IMR-90 (cell line): ENCODE measurements around the gene RNF166. TPM values are rescaled to one million over a fixed set of nuclear protein-coding genes. Genes with fewer than 3 reads are reported as not detected.

ENCODE experiments used
- ATAC-seq: fragments of 200-7000 bp; cut with Tn5 transposase; 2 replicates; pipeline ENCODE4 v1.9.1; 2020; ENCODE audit warnings: low read depth, mild to moderate bottlenecking, moderate library complexity
- BruUV-seq: library from RNA; stranded (reverse); fragments of 400-500 nt; replicated peaks from 2 replicates; lab custom pipeline; 2021; lab: Mats Ljungman, UMichigan
- CTCF ChIA-PET: fragments of 300-600 bp; formaldehyde crosslinking; extraction: SDS; loops from one replicate; lab custom pipeline; 2021; ENCODE audit warnings: antibody characterized with exemption; lab: Yijun Ruan, JAX
- POLR2A ChIA-PET: fragments of 300-600 bp; sonication (Branson Sonifier 250); formaldehyde crosslinking; loops from one replicate; lab custom pipeline; 2022; ENCODE audit warnings: antibody characterized with exemption; ENCODE audit not compliant: unreplicated experiment; lab: Charles Lee
- DNase-seq: peaks from one replicate; pipeline ENCODE4 v3.0.0; 2013
- H2AFZ ChIP-seq: replicated peaks from 2 replicates; pipeline ENCODE3; 2013; ENCODE audit warnings: low read length, mild to moderate bottlenecking; ENCODE audit not compliant: poor library complexity
- H2AK5ac ChIP-seq: 2 replicates; pipeline ENCODE4 v1.6.1; 2013; ENCODE audit warnings: low read depth, low read length, inconsistent platforms
- H2AK9ac ChIP-seq: replicated peaks from 2 replicates; pipeline ENCODE3; 2013; ENCODE audit warnings: mild to moderate bottlenecking, low read depth, low read length, moderate library complexity; ENCODE audit not compliant: poor library complexity
- H2BK120ac ChIP-seq: 2 replicates; pipeline ENCODE4 v1.6.1; 2013; ENCODE audit warnings: low read depth, low read length, inconsistent platforms
- H2BK15ac ChIP-seq: 3 replicates; pipeline ENCODE4 v1.6.1; 2013; ENCODE audit warnings: low read depth, low read length, inconsistent platforms
- H2BK20ac ChIP-seq: 2 replicates; pipeline ENCODE4 v1.6.1; 2013; ENCODE audit warnings: low read depth, mild to moderate bottlenecking, inconsistent platforms, low read length, moderate library complexity
- H2BK5ac ChIP-seq: 2 replicates; pipeline ENCODE4 v1.6.1; 2013; ENCODE audit warnings: mild to moderate bottlenecking, low read depth, low read length, inconsistent platforms; ENCODE audit not compliant: poor library complexity, severe bottlenecking
- H3K14ac ChIP-seq: replicated peaks from 2 replicates; pipeline ENCODE4 v1.6.1; 2013; ENCODE audit warnings: low read depth, low read length, inconsistent platforms
- H3K18ac ChIP-seq: 2 replicates; pipeline ENCODE4 v1.6.1; 2013; ENCODE audit warnings: low read depth, low read length, control low read depth
- H3K23ac ChIP-seq: 2 replicates; pipeline ENCODE4 v1.6.1; 2013; ENCODE audit warnings: low read depth, low read length, inconsistent platforms
- H3K27ac ChIP-seq: 2 replicates; pipeline ENCODE4 v1.5.1; 2013; ENCODE audit warnings: mild to moderate bottlenecking, control low read depth, low read length; ENCODE audit not compliant: insufficient read depth
- H3K27me3 ChIP-seq: 2 replicates; pipeline ENCODE4 v1.6.1; 2013; ENCODE audit warnings: low read length; ENCODE audit not compliant: control insufficient read depth, insufficient read depth
- H3K36me3 ChIP-seq: 2 replicates; pipeline ENCODE4 v1.6.1; 2013; ENCODE audit warnings: low read length, mixed read lengths; ENCODE audit not compliant: control insufficient read depth, insufficient read depth
- H3K4ac ChIP-seq: 2 replicates; pipeline ENCODE4 v1.6.1; 2013; ENCODE audit warnings: low read depth, low read length, inconsistent platforms
- H3K4me1 ChIP-seq: 2 replicates; pipeline ENCODE4 v1.6.1; 2013; ENCODE audit warnings: low read length, mixed read lengths; ENCODE audit not compliant: control insufficient read depth, insufficient read depth
- H3K4me2 ChIP-seq: 2 replicates; pipeline ENCODE4 v1.6.1; 2013; ENCODE audit warnings: low read depth, mild to moderate bottlenecking, control low read depth, low read length, moderate library complexity
- H3K4me3 ChIP-seq: 2 replicates; pipeline ENCODE4 v1.5.1; 2013; ENCODE audit warnings: low read depth, mild to moderate bottlenecking, control low read depth, low read length, moderate library complexity; ENCODE audit not compliant: insufficient read depth
- H3K56ac ChIP-seq: 2 replicates; pipeline ENCODE4 v1.6.1; 2013; ENCODE audit warnings: low read length, inconsistent platforms; ENCODE audit not compliant: insufficient read depth; ENCODE audit errors: extremely low read depth
- H3K79me1 ChIP-seq, 2 experiments: 2 replicates each; pipeline ENCODE4 v1.6.1; 2013; ENCODE audit warnings: low read length in 2 of 2, inconsistent platforms in 1 of 2, low read depth in 1 of 2
- H3K9ac ChIP-seq: 2 replicates; pipeline ENCODE4 v1.6.1; 2013; ENCODE audit warnings: low read depth, low read length, control low read depth
- H3K9me1 ChIP-seq: 2 replicates; pipeline ENCODE4 v1.6.1; 2013; ENCODE audit warnings: low read length, inconsistent platforms; ENCODE audit not compliant: insufficient read depth
- H3K9me3 ChIP-seq: 2 replicates; pipeline ENCODE4 v1.6.1; 2013; ENCODE audit warnings: low read length; ENCODE audit not compliant: control insufficient read depth, insufficient read depth
- H4K20me1 ChIP-seq: 2 replicates; pipeline ENCODE4 v1.6.1; 2013; ENCODE audit warnings: low read length, inconsistent platforms; ENCODE audit not compliant: insufficient read depth
- H4K5ac ChIP-seq: 2 replicates; pipeline ENCODE4 v1.6.1; 2013; ENCODE audit warnings: mild to moderate bottlenecking, low read depth, low read length, control low read depth
- H4K8ac ChIP-seq, 2 experiments: 2 replicates each; pipeline ENCODE4 v1.6.1; 2013; ENCODE audit warnings: low read depth in 2 of 2, low read length in 2 of 2, control low read depth in 1 of 2, inconsistent platforms in 1 of 2
- H4K91ac ChIP-seq: 2 replicates; pipeline ENCODE4 v1.6.1; 2013; ENCODE audit warnings: low read depth, low read length, inconsistent platforms; ENCODE audit not compliant: insufficient read depth
- BHLHE40 ChIP-seq: fragments of 150-350 bp; IDR thresholded peaks from 2 replicates; pipeline ENCODE4 v1.6.1; 2016; ENCODE audit warnings: mild to moderate bottlenecking, low read depth, low read length
- CEBPB ChIP-seq: IDR thresholded peaks from 2 replicates; pipeline ENCODE4 v1.6.1; 2012; ENCODE audit warnings: low read depth, low read length, improper control_type of control experiment
- CHD1 ChIP-seq: IDR thresholded peaks from 2 replicates; pipeline ENCODE4 v1.6.1; 2012; ENCODE audit warnings: low read depth, low read length, improper control_type of control experiment
- FOS ChIP-seq: fragments of 150-350 bp; IDR thresholded peaks from 2 replicates; pipeline ENCODE4 v1.6.1; 2016; ENCODE audit warnings: low read depth, low read length
- MAFK ChIP-seq: IDR thresholded peaks from 2 replicates; pipeline ENCODE4 v1.6.1; 2012; ENCODE audit warnings: low read depth, low read length, improper control_type of control experiment
- MAZ ChIP-seq: IDR thresholded peaks from 2 replicates; pipeline ENCODE4 v1.6.1; 2012; ENCODE audit warnings: low read depth, mild to moderate bottlenecking, low read length, improper control_type of control experiment, moderate library complexity, borderline replicate concordance
- MXI1 ChIP-seq: IDR thresholded peaks from 2 replicates; pipeline ENCODE4 v1.6.1; 2012; ENCODE audit warnings: low read depth, mild to moderate bottlenecking, low read length, moderate library complexity, borderline replicate concordance
- NFE2L2 ChIP-seq: fragments of 150-350 bp; IDR thresholded peaks from 2 replicates; pipeline ENCODE4 v1.6.1; 2016; ENCODE audit warnings: low read depth, mild to moderate bottlenecking, low read length
- POLR2A ChIP-seq: IDR thresholded peaks from 2 replicates; pipeline ENCODE4 v1.6.1; 2012; ENCODE audit warnings: mild to moderate bottlenecking, low read depth, low read length
- RAD21 ChIP-seq: IDR thresholded peaks from 2 replicates; pipeline ENCODE4 v1.6.1; 2012; ENCODE audit warnings: low read length, improper control_type of control experiment
- RCOR1 ChIP-seq: IDR thresholded peaks from 2 replicates; pipeline ENCODE4 v1.6.1; 2012; ENCODE audit warnings: mild to moderate bottlenecking, low read length, improper control_type of control experiment; ENCODE audit not compliant: insufficient replicate concordance
- RFX5 ChIP-seq: IDR thresholded peaks from 2 replicates; pipeline ENCODE4 v1.8.0; 2012; ENCODE audit warnings: low read depth, mild to moderate bottlenecking, low read length, moderate library complexity
- SMC3 ChIP-seq: fragments of 150-350 bp; IDR thresholded peaks from 2 replicates; pipeline ENCODE4 v1.6.1; 2016; ENCODE audit warnings: low read depth, mild to moderate bottlenecking, antibody characterized with exemption, low read length, moderate library complexity
- WGBS, 2 experiments: methylation state at CpG; one replicate each; pipeline versions ENCODE4 v1.1.5 to v1.1.7; 2013; ENCODE audit warnings: missing lambda C conversion rate in 2 of 2; ENCODE audit not compliant: insufficient read length in 1 of 2; ENCODE audit errors: extremely low coverage in 2 of 2; 5-methylcytosine and 5-hydroxymethylcytosine counted together
- dilution Hi-C: fragments of 300-500 bp; cut with HindIII; formaldehyde crosslinking; loops from one replicate; pipeline ENCODE4 v1.14.3; 2018; ENCODE audit warnings: low sequenced_read_pairs; ENCODE audit not compliant: unreplicated experiment
- in situ Hi-C: fragments of 300-500 bp; cut with MboI; formaldehyde crosslinking; loops from 3 replicates; pipeline ENCODE4 v1.14.3; 2019; ENCODE audit warnings: low sequenced_read_pairs, inconsistent platforms, mixed read lengths
- intact Hi-C: fragments of 100-400 bp; cut with micrococcal nuclease; formaldehyde crosslinking; loops from 2 replicates; pipeline ENCODE4 v1.10.0; 2022
- polyA plus RNA-seq, 3 experiments: library from polyadenylated mRNA; depleted of rRNA; stranded (reverse); fragments of >200 nt; gene quantifications; 2 replicates each; pipeline ENCODE4 v1.2.3, GENCODE V29; 2012; ENCODE audit warnings: low replicate concordance in 1 of 3
- total RNA-seq: library from RNA; depleted of rRNA; stranded (reverse); fragments of >200 nt; gene quantifications from 2 replicates; pipeline ENCODE4 v1.2.3, GENCODE V29; 2012
- TF ChIP-seq, protein P1 (sequence below): fragments of 150-350 bp; IDR thresholded peaks from 2 replicates; pipeline ENCODE4 v1.6.1; 2017; ENCODE audit warnings: mild to moderate bottlenecking, antibody characterized with exemption, low read length, low read depth
- TF ChIP-seq, protein P2 (sequence below): fragments of 150-350 bp; IDR thresholded peaks from 2 replicates; pipeline ENCODE4 v1.6.1; 2016; ENCODE audit warnings: low read depth, mild to moderate bottlenecking, low read length, moderate library complexity, borderline replicate concordance
- TF ChIP-seq, protein P3 (sequence below): conservative IDR thresholded peaks from 2 replicates; pipeline ENCODE4 v1.5.1; 2012; ENCODE audit warnings: mild to moderate bottlenecking, low read depth, low read length, improper control_type of control experiment

Gene RNF166
- total and polyA plus RNA-seq, 2 of the 4 experiments (the other 2 are of a cell fraction) = 8.1 to 17.4 TPM

DNA sequence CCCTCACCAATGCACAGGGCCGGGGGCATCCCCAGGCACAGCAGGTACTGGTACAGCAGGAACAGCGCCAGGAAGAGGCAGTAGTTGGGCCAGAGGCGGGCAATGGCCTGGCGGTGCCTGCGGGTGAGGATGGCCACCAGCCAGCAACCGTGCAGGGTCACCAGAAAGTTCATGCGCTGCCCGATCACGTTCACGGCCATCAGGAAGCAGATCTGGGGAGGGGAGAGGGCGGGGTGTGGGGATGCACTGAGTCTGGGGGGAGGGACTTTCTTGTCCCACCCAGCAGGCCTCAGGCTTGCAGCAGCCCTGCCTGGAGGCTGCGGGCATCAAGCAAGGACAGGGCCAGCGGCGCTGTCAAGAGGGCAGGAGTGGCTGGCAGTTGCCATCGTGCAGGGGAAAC is 25.5 kb upstream of the RNF166 start:
- Histone ChIP-seq H3K27ac (no peak overlapping the region), H2AK5ac (peak overlapping the region; percentile 59; the same call in 1 of the 2 replicates), H2BK5ac (no peak overlapping the region), H2BK120ac (no peak overlapping the region), H2AFZ (no peak overlapping the region), H4K8ac (no peak overlapping the region), H3K9me1 (no peaks in the 10 kb centered on the region; the same call in 1 of the 2 replicates), H3K23ac (no peak overlapping the region), H3K4ac (no peak overlapping the region), H3K56ac (no peak overlapping the region), H4K91ac (no peak overlapping the region), H3K9ac (no peak overlapping the region), H4K20me1 (peaks cover 41% of the 10 kb centered on the region), H3K79me1 (peaks cover 0 to 41% of the 10 kb centered on the region in 2 experiments; a peak in 3 of 4 replicates), H3K4me1 (no peaks in the 10 kb centered on the region), H2BK20ac (no peak overlapping the region), H3K14ac (no peak overlapping the region), H3K36me3 (peaks cover 73% of the 10 kb centered on the region), H3K18ac (no peak overlapping the region), H4K5ac (no peak overlapping the region), H3K4me3 (no peak overlapping the region), H3K4me2 (no peak overlapping the region), H2BK15ac (no peak overlapping the region), H2AK9ac (no peak overlapping the region), H3K27me3 (no peaks in the 10 kb centered on the region), H3K9me3 (no peaks in the 10 kb centered on the region)
- ATAC-seq (no peak), DNase-seq (no peak)
- ChIA-PET POLR2A (no interaction called here), CTCF (no interaction called here)
- intact Hi-C loops = no loop called here
- dilution Hi-C loops = no loop called here
- no TSS peak for BruUV-seq
- TF ChIP-seq SMC3 (no peak), MAFK (no peak), CEBPB (no peak), MXI1 (no peak), POLR2A (no peak), BHLHE40 (no peak), RCOR1 (no peak), RAD21 (no peak), FOS (no peak), RFX5 (no peak), MAZ (no peak), NFE2L2 (no peak), CHD1 (no peak)
- TF ChIP-seq, protein P1, sequence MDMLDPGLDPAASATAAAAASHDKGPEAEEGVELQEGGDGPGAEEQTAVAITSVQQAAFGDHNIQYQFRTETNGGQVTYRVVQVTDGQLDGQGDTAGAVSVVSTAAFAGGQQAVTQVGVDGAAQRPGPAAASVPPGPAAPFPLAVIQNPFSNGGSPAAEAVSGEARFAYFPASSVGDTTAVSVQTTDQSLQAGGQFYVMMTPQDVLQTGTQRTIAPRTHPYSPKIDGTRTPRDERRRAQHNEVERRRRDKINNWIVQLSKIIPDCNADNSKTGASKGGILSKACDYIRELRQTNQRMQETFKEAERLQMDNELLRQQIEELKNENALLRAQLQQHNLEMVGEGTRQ = no peak
- TF ChIP-seq, protein P2, sequence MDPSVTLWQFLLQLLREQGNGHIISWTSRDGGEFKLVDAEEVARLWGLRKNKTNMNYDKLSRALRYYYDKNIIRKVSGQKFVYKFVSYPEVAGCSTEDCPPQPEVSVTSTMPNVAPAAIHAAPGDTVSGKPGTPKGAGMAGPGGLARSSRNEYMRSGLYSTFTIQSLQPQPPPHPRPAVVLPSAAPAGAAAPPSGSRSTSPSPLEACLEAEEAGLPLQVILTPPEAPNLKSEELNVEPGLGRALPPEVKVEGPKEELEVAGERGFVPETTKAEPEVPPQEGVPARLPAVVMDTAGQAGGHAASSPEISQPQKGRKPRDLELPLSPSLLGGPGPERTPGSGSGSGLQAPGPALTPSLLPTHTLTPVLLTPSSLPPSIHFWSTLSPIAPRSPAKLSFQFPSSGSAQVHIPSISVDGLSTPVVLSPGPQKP = no peak
- TF ChIP-seq, protein P3, sequence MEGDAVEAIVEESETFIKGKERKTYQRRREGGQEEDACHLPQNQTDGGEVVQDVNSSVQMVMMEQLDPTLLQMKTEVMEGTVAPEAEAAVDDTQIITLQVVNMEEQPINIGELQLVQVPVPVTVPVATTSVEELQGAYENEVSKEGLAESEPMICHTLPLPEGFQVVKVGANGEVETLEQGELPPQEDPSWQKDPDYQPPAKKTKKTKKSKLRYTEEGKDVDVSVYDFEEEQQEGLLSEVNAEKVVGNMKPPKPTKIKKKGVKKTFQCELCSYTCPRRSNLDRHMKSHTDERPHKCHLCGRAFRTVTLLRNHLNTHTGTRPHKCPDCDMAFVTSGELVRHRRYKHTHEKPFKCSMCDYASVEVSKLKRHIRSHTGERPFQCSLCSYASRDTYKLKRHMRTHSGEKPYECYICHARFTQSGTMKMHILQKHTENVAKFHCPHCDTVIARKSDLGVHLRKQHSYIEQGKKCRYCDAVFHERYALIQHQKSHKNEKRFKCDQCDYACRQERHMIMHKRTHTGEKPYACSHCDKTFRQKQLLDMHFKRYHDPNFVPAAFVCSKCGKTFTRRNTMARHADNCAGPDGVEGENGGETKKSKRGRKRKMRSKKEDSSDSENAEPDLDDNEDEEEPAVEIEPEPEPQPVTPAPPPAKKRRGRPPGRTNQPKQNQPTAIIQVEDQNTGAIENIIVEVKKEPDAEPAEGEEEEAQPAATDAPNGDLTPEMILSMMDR = no peak
- in situ Hi-C loops = no loop called here
- WGBS, 2 experiments = 95% methylated on average over 4 of the region's 15 CpGs; no CpG with 5 or more reads in 1 of the 2 experiments
